K562 (cell line): Measurements from ENCODE around the gene ZSCAN25. TPM values are rescaled to one million over a fixed set of nuclear protein-coding genes. Genes with fewer than 3 reads are reported as not detected.
A peak's percentile ranks its signal among the peaks of the same experiment; 100 is the strongest.

Source experiments
- ARID2 ChIP-seq: fragments of 450-650 bp; IDR thresholded peaks from 2 replicates; pipeline ENCODE4 v1.6.1; 2017; ENCODE audit warnings: antibody characterized with exemption, mild to moderate bottlenecking
- CSDE1 ChIP-seq, 2 experiments: fragments of 450-650 bp; IDR thresholded peaks; 2 replicates each; pipeline ENCODE4 v1.6.1; 2016; ENCODE audit warnings: mild to moderate bottlenecking in 1 of 2
- ETV6 ChIP-seq, 3 experiments: fragments of 150-350 bp in 1 of 3; sonication (generic) in 1 of 3; formaldehyde crosslinking in 1 of 3; IDR thresholded peaks; 2 replicates each; pipeline versions ENCODE4 v1.6.1 to v1.8.0; 2014 to 2022; ENCODE audit warnings: borderline replicate concordance in 2 of 3, low read depth in 2 of 3, antibody characterized with exemption in 1 of 3, low read length in 1 of 3, mild to moderate bottlenecking in 1 of 3, missing genetic modification reagents in 1 of 3
- GTF2A2 ChIP-seq: IDR thresholded peaks from 2 replicates; pipeline ENCODE4 v1.6.1; 2016; ENCODE audit warnings: mild to moderate bottlenecking, missing genetic modification characterization, missing compliant biosample characterization
- MAZ ChIP-seq, 2 experiments: fragments of 450-650 bp in 1 of 2; sonication (generic) in 1 of 2; formaldehyde crosslinking; IDR thresholded peaks in 1 of 2; conservative IDR thresholded peaks in 1 of 2; 2 replicates each; pipeline versions ENCODE4 v1.4.0 to v1.5.0; 2020; ENCODE audit warnings: mild to moderate bottlenecking in 1 of 2, missing genetic modification reagents in 1 of 2
- MEF2A ChIP-seq: IDR thresholded peaks from 2 replicates; pipeline ENCODE4 v1.6.1; 2011; ENCODE audit warnings: low read depth, mild to moderate bottlenecking, low read length, moderate library complexity; ENCODE audit not compliant: control insufficient read depth
- SETDB1 ChIP-seq: IDR thresholded peaks from one replicate; pipeline ENCODE4 v1.6.1; 2012; ENCODE audit warnings: low read length, control low read depth, inconsistent platforms
- SP1 ChIP-seq: sonication (generic); formaldehyde crosslinking; IDR thresholded peaks from 2 replicates; pipeline ENCODE4 v1.8.1; 2022; ENCODE audit warnings: mild to moderate bottlenecking, missing genetic modification reagents
- SRSF3 ChIP-seq: fragments of 200-400 bp; formaldehyde crosslinking; IDR thresholded peaks from 2 replicates; pipeline ENCODE4 v1.6.1; 2016; ENCODE audit warnings: mild to moderate bottlenecking, low read length, moderate library complexity; ENCODE audit not compliant: insufficient read depth
- SRSF7 ChIP-seq: fragments of 200-400 bp; formaldehyde crosslinking; optimal IDR thresholded peaks from 2 replicates; pipeline ENCODE3; 2017; ENCODE audit warnings: mild to moderate bottlenecking, low read depth, low read length
- TCF3 ChIP-seq: sonication (generic); formaldehyde crosslinking; IDR thresholded peaks from 2 replicates; pipeline ENCODE4 v1.4.0; 2020; ENCODE audit warnings: mild to moderate bottlenecking, missing genetic modification reagents
- TRIM24 ChIP-seq, 2 experiments: fragments of 450-650 bp; IDR thresholded peaks; 2 replicates each; pipeline ENCODE4 v1.6.1; 2016
- ZNF197 ChIP-seq: fragments of 200-800 bp; sonication (Bioruptor generic); IDR thresholded peaks from 2 replicates; pipeline ENCODE4 v1.6.1; 2016; ENCODE audit warnings: low read depth, missing genetic modification characterization, missing compliant biosample characterization
- ZNF316 ChIP-seq: fragments of 450-650 bp; IDR thresholded peaks from 2 replicates; pipeline ENCODE4 v1.6.1; 2016
- ZNF639 ChIP-seq, 2 experiments: fragments of 200-800 bp in 1 of 2; sonication (Bioruptor generic) in 1 of 2; sonication (generic) in 1 of 2; formaldehyde crosslinking in 1 of 2; IDR thresholded peaks in 1 of 2; conservative IDR thresholded peaks in 1 of 2; 2 replicates each; pipeline versions ENCODE4 v1.5.0 to v1.6.1; 2016 to 2020; ENCODE audit warnings: missing compliant biosample characterization in 1 of 2, missing genetic modification characterization in 1 of 2, missing genetic modification reagents in 1 of 2
- polyA plus RNA-seq, 8 experiments: library from polyadenylated mRNA; depleted of rRNA in 4 of 8; stranded (reverse) in 5 of 8; unstranded in 3 of 8; fragments of >200 nt; fragmentation: Nextera tagmentation in 2 of 8; fragmentation: Illumina TruSeq in 1 of 8; extraction: Ambion mirVana in 2 of 8; extraction: Trizol in 1 of 8; gene quantifications; 2 replicates each; pipeline versions ENCODE4 v1.2.1 to v1.2.3, GENCODE V29; 2011 to 2014; ENCODE audit warnings: inconsistent platforms in 1 of 8, missing spikeins in 1 of 8
- total RNA-seq, 7 experiments: library from RNA; depleted of rRNA in 6 of 7; stranded (reverse); fragments of >200 nt in 6 of 7; fragmentation: Illumina TruSeq in 2 of 7; extraction: Trizol in 2 of 7; gene quantifications; 2 replicates each; pipeline versions ENCODE4 v1.2.1 to v1.2.3, GENCODE V29; 2011 to 2021; ENCODE audit warnings: low replicate concordance in 1 of 7
- TF ChIP-seq, protein P1 (sequence below), 3 experiments: fragments of 200-800 bp in 1 of 3; fragments of 250-450 bp in 1 of 3; fragments of 450-650 bp in 1 of 3; sonication (Bioruptor Pico) in 1 of 3; sonication (Bioruptor generic) in 1 of 3; formaldehyde crosslinking in 1 of 3; IDR thresholded peaks; 2 replicates each; pipeline versions ENCODE4 v1.6.1 to v1.8.0; 2016 to 2022; ENCODE audit warnings: mild to moderate bottlenecking in 2 of 3, missing genetic modification characterization in 2 of 3, missing compliant biosample characterization in 1 of 3, moderate library complexity in 1 of 3
- TF ChIP-seq, protein P2 (sequence below): fragments of 250-450 bp; sonication (Bioruptor Pico); IDR thresholded peaks from 2 replicates; pipeline ENCODE4 v1.4.0; 2020; ENCODE audit warnings: mild to moderate bottlenecking, moderate library complexity

ZSCAN25 gene
- total and polyA plus RNA-seq, 9 of the 15 experiments (the other 6 are each of a cell fraction or from before 2014, with no cell fraction given), result 0.94 to 18.4 (median 12.8) TPM

- TF ChIP-seq ETV6 (IDR thresholded peaks at IDR 0.05; ENCODE audit: borderline replicate concordance in 1 of 2, low read depth in 2 of 2, low read length in 1 of 2), result no peak
- TF ChIP-seq ETV6 (CRISPR knock-in tag; IDR thresholded peaks at IDR 0.05; ENCODE audit: borderline replicate concordance), result peak; percentile 75; the same call in 1 of the 2 replicates
- peak; percentile 44 for TF ChIP-seq TCF3
- TF ChIP-seq, protein P1, sequence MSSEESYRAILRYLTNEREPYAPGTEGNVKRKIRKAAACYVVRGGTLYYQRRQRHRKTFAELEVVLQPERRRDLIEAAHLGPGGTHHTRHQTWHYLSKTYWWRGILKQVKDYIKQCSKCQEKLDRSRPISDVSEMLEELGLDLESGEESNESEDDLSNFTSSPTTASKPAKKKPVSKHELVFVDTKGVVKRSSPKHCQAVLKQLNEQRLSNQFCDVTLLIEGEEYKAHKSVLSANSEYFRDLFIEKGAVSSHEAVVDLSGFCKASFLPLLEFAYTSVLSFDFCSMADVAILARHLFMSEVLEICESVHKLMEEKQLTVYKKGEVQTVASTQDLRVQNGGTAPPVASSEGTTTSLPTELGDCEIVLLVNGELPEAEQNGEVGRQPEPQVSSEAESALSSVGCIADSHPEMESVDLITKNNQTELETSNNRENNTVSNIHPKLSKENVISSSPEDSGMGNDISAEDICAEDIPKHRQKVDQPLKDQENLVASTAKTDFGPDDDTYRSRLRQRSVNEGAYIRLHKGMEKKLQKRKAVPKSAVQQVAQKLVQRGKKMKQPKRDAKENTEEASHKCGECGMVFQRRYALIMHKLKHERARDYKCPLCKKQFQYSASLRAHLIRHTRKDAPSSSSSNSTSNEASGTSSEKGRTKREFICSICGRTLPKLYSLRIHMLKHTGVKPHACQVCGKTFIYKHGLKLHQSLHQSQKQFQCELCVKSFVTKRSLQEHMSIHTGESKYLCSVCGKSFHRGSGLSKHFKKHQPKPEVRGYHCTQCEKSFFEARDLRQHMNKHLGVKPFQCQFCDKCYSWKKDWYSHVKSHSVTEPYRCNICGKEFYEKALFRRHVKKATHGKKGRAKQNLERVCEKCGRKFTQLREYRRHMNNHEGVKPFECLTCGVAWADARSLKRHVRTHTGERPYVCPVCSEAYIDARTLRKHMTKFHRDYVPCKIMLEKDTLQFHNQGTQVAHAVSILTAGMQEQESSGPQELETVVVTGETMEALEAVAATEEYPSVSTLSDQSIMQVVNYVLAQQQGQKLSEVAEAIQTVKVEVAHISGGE (CRISPR knock-in tag; IDR thresholded peaks at IDR 0.05), result peak; percentile 89 to 97 (median 96); a peak in 5 of 6 replicates
- no peak for TF ChIP-seq SRSF7
- TF ChIP-seq SETDB1, result no peak
- TF ChIP-seq, protein P2, sequence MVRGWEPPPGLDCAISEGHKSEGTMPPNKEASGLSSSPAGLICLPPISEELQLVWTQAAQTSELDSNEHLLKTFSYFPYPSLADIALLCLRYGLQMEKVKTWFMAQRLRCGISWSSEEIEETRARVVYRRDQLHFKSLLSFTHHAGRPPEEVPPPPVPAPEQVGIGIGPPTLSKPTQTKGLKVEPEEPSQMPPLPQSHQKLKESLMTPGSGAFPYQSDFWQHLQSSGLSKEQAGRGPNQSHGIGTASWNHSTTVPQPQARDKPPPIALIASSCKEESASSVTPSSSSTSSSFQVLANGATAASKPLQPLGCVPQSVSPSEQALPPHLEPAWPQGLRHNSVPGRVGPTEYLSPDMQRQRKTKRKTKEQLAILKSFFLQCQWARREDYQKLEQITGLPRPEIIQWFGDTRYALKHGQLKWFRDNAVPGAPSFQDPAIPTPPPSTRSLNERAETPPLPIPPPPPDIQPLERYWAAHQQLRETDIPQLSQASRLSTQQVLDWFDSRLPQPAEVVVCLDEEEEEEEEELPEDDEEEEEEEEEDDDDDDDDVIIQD (CRISPR knock-in tag), result no peak
- TF ChIP-seq GTF2A2, result no peak
- TF ChIP-seq SP1 (CRISPR knock-in tag), result peak; percentile 92
- TF ChIP-seq ZNF639 (CRISPR knock-in tag; conservative IDR thresholded peaks at IDR 0.05 in 1 of 2, IDR thresholded peaks at IDR 0.05 in 1 of 2), result peak in 1 of 2 experiments; percentile 77; a peak in 2 of 4 replicates
- 0 out of 4 replicates have a peak, but pooled peaks of 1 of the 2 experiments have one; percentile 38 for TF ChIP-seq CSDE1 (IDR thresholded peaks at IDR 0.05)
- peak; percentile 33; the same call in 1 of the 2 replicates for TF ChIP-seq ARID2
- peak; percentile 66 to 76; a peak in 3 of 4 replicates for TF ChIP-seq TRIM24 (IDR thresholded peaks at IDR 0.05)
- peak; percentile 73 to 91 for TF ChIP-seq MAZ (CRISPR knock-in tag; conservative IDR thresholded peaks at IDR 0.05 in 1 of 2, IDR thresholded peaks at IDR 0.05 in 1 of 2)
- peak; percentile 62; the same call in 1 of the 2 replicates for TF ChIP-seq MEF2A
- peak; percentile 29 for TF ChIP-seq ZNF316
- TF ChIP-seq ZNF197 (CRISPR knock-in tag), result no peak
- TF ChIP-seq SRSF3, result no peak
Measured at GRCh38 chr7:99616359-99617191, at the start of gene ZSCAN25 (continued).
